GM12874 (cell line): ENCODE results near the gene ZFPM1.

ENCODE experiments used
- CTCF ChIP-seq: IDR thresholded peaks from 2 replicates; pipeline ENCODE4 v1.5.1; 2011; ENCODE audit warnings: low read depth, mild to moderate bottlenecking, control low read depth, low read length, moderate library complexity; ENCODE audit not compliant: insufficient read depth

The ZFPM1 gene

DNA sequence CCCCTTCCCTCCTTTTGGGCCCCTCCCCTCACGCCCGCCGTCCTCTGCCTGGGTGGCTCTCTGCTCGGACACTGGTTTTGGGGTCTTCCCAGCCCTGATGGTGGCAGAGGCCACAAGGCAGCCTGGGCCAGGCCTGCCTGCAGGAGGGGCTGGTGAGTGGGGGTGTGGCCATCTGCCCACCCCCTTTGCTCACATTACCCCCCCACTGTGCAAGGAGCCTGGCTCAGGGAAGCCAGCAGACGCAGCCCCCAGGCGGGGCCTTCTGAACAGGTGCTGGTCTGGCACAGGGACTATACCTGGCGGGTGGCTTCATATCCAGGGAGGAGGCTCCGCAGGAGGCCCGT is 10.7 kb upstream of the ZFPM1 start:
- no peak for TF ChIP-seq CTCF

- peak; percentile 96 for TF ChIP-seq CTCF
Observed at GRCh38 chr16:88442727-88443576, 10.1 kb upstream of the ZFPM1 start.

GRCh38 chr16:88444826-88445582 is 8.1 kb upstream of the ZFPM1 start:
- no peak for TF ChIP-seq CTCF

GRCh38 chr16:88445583-88445960 is 7.5 kb upstream of the ZFPM1 start:
- TF ChIP-seq CTCF, result no peak

- TF ChIP-seq CTCF, result no peak
Observed at GRCh38 chr16:88446061-88446460, 7.0 kb upstream of the ZFPM1 start.

DNA sequence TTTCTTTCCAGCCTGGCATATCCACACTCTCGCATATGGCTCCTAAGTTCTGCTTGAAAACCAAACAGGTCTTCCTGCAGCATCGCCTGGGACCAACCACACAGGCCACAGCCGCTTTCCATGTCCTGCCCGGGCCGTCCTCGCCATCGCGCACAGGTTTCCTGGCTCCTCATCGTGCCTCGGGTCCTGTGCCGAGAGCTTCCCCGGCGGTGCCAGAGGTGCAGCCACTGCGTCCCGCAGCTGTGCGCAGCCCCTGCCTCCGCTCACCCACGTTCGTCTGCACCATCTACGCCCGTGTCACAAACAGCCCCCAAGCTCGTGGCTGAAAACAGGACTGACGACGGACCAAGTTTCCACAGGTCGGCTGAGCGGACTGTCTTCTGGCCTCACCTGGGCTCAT is 6.3 kb upstream of the ZFPM1 start:
- no peak for TF ChIP-seq CTCF

GRCh38 chr16:88447881-88448280 is 5.2 kb upstream of the ZFPM1 start:
- no peak for TF ChIP-seq CTCF
